GM18907 (cell line): ENCODE measurements around the gene DHX30.
"Not testable (repeated sequence)": the region's sequence is repeated elsewhere in the genome, so short reads cannot be mapped to it uniquely, and the experiment has no call there.

ENCODE experiments used
- ATAC-seq: cut with Tn5 transposase; IDR thresholded peaks from one replicate; pipeline ENCODE4 v1.9.1; 2021; ENCODE audit warnings: mild to moderate bottlenecking, moderate library complexity; ENCODE audit not compliant: unreplicated experiment

DHX30 gene

GRCh38 chr3:47874438-47874837 is 71.5 kb downstream of the DHX30 start:
- no peak for ATAC-seq

DNA sequence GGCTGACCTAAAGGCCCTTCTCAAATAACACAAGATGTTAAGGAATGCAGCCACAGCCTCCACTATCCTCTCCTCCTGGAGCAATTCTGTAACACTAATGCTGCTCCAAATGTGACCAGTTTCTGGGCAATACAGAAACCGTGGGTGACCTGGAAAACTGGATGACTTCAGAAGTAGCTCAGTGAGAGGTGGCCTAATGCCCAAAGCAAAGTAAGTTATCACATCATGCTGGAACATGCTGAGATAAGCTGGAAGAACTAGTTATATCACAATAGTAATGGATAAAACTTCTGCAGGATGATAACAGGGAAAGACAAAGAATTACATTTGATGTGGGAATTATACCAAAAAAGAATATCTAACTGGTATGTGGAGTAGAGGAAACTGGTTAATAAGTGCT is 72.0 kb downstream of the DHX30 start:
- ATAC-seq: no peak

GRCh38 chr3:47877290-47877689 is 74.4 kb downstream of the DHX30 start:
- no peak for ATAC-seq

GRCh38 chr3:47877719-47878118 is 74.8 kb downstream of the DHX30 start:
- ATAC-seq: no peak

- ATAC-seq: no peak
Observed at GRCh38 chr3:47882338-47882737, 79.4 kb downstream of the DHX30 start.

DNA sequence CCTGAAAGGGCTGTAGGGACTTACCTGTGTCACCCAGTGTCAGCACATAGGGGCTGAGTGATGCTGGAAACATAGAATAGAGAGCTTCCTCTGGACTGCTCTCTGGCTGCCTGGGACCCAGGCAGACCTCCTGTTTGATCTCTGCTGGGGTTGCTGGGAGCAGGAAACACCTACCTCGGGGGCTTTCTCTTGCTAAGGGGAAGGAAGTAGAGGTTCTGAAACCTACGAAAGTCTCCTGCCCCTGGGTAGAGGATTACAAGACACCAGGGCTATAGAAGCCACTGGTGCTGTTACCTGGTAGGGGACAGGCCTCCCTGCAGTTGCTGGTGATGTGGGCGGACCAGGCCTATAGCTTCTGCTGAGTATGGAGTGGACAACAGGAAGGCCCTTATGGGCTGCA is 81.7 kb downstream of the DHX30 start:
- ATAC-seq: no peak

DNA sequence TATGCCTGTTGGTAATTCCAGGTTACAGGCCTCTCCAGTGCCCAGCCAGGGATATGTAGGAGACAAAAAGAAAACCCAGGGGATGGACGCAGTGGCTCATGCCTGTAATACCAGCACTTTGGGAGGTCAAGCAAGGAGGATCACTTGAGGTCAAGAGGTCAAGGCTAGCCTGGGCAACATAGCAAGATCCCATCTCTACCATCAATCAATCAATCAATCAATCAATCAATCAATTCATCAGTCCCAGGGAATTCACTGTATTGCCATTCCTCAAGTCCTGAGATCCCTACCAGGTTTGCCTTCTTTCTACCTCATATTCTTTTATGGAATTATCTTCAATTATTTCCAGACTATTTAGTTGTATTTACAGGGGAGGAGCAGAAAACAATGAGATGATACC is 82.2 kb downstream of the DHX30 start:
- ATAC-seq: no peak

DNA sequence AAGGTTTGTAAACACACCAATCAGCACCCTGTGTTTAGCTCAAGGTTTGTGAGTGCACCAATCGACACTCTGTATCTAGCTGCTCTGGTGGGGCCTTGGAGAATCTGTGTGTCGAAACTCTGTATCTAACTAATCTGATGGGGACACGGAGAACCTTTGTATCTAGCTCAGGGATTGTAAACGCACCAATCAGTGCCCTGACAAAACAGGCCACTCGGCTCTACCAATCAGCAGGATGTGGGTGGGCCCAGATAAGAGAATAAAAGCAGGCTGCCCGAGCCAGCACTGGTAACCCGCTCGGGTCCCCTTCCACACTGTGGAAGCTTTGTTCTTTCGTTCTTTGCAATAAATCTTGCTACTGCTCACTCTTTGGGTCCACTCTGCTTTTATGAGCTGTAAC is 85.1 kb downstream of the DHX30 start:
- not testable (repeated sequence) for ATAC-seq

- ATAC-seq: no peak
Observed at GRCh38 chr3:47888986-47889757, 86.2 kb downstream of the DHX30 start.

DNA sequence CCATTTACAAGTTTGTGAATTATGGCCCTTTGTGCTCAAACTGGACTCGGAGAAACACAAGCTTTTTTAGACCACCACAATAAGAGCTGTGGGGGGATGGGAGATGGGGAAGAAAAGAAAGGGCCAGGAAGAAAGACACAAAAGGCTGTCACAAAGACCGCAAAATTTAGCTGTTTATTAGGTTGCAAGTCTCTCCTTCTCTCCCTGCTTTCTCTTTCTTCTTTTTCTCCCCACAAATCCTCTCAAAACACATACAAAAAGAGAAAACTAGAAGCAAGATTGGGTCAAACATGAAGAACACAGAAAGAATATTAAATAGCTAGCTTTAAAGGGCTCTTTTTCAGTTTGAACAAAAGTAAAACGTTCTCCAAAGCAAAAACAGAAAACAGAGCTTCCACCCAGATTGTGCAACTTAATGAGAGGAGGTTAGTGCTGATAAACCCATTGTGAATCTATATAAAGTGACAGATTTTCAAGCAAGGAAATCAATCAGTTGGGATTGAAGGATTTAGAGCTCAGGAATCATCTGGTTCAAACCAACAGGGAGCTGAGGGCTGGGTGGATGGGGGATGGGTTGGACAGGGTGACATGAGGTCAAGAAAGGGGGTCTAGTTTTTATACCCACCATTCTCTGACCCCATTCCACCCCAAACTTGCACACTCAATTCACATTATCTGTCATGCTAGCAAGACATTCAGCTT is 87.3 kb downstream of the DHX30 start:
- no peak for ATAC-seq

- no peak for ATAC-seq
Observed at GRCh38 chr3:47890828-47891612, 88.1 kb downstream of the DHX30 start.

- ATAC-seq: no peak
Observed at GRCh38 chr3:47891613-47892005, 88.7 kb downstream of the DHX30 start.

GRCh38 chr3:47892286-47893040 is 89.5 kb downstream of the DHX30 start:
- no peak for ATAC-seq

DNA sequence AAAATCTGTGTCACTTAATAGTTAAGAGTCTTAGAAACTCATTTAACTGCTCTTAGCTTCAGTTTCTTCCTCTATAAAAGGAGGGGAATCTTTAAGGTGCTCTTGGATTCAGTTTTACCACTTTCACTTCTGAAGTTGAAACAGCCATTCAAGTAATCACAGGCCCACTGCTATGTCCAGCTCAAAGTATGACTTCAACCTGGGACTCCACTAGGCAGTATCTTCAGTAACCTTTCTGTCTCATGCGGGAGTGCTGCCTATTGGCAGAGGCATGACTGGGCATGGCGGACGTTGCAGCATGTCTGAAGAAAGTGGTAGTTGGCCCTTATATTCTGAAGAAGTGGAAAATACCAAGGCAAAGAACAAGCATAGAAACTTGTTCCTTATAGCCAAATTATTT is 92.3 kb downstream of the DHX30 start:
- ATAC-seq: no peak

GRCh38 chr3:47896736-47897135 is 93.8 kb downstream of the DHX30 start:
- no peak for ATAC-seq

DNA sequence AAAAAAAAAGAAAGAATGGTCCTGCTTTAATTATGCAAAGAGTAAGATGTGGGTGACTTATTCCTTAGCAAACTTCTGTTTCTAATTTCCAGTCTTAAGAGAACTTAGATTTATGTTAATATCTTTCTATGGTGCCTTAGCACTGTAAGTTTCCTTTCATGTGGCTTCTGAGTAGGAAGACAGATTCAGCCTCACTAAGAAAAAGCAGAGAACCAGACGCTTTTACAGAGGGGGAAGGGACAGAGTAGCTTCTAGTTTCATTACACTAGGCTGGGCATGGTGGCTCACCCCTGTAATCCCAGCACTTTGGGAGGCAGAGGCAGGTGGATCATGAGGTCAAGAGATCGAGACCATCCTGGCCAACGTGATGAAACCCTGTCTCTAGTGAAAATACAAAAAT is 95.0 kb downstream of the DHX30 start:
- no peak for ATAC-seq

GRCh38 chr3:47899495-47900108 is 96.7 kb downstream of the DHX30 start:
- no peak for ATAC-seq
